Neural cell (in vitro differentiated cells): ENCODE measurements around the gene CYP4Z1. TPM values are rescaled to one million over a fixed set of nuclear protein-coding genes. Genes with fewer than 3 reads are reported as not detected.

ENCODE experiments used
- H2AFZ ChIP-seq: fragments of 200-600, 300-800 bp; sonication (generic), shearing (Covaris generic); 2 replicates; pipeline ENCODE4 v1.6.0; 2014; ENCODE audit warnings: low read depth, mild to moderate bottlenecking, antibody characterized with exemption, low read length, moderate library complexity
- H3F3A ChIP-seq: fragments of 200-600 bp; shearing (Covaris generic); 2 replicates; pipeline ENCODE4 v1.6.1; 2016; ENCODE audit warnings: mild to moderate bottlenecking, moderate library complexity, mixed read lengths, antibody characterized with exemption, low read length; ENCODE audit not compliant: insufficient read depth, poor library complexity, severe bottlenecking
- H3K27ac ChIP-seq: fragments of 200-600, 300-800 bp; sonication (generic), shearing (Covaris generic); 2 replicates; pipeline ENCODE4 v1.5.1; 2014; ENCODE audit warnings: mild to moderate bottlenecking, low read length, moderate library complexity
- H3K27me3 ChIP-seq: fragments of 300-800, 200-600 bp; sonication (generic), shearing (Covaris generic); 2 replicates; pipeline ENCODE4 v1.6.0; 2014; ENCODE audit warnings: mild to moderate bottlenecking, low read depth, low read length, moderate library complexity; ENCODE audit not compliant: insufficient read depth
- H3K36me3 ChIP-seq: fragments of 300-800, 200-600 bp; sonication (generic), shearing (Covaris generic); 2 replicates; pipeline ENCODE4 v1.5.1; 2014; ENCODE audit warnings: mild to moderate bottlenecking, antibody characterized with exemption, low read length, moderate library complexity; ENCODE audit not compliant: insufficient read depth
- H3K4me2 ChIP-seq: fragments of 300-800, 200-600 bp; sonication (generic), shearing (Covaris generic); 2 replicates; pipeline ENCODE4 v1.6.0; 2014; ENCODE audit warnings: mild to moderate bottlenecking, low read length
- H3K4me3 ChIP-seq: fragments of 300-800, 200-600 bp; sonication (generic), shearing (Covaris generic); 2 replicates; pipeline ENCODE4 v1.5.1; 2014; ENCODE audit warnings: mild to moderate bottlenecking, low read length, moderate library complexity
- H3K79me2 ChIP-seq: fragments of 200-600 bp; shearing (Covaris generic); replicated peaks from 2 replicates; pipeline ENCODE4 v1.6.0; 2014; ENCODE audit warnings: mild to moderate bottlenecking, low read length, moderate library complexity; ENCODE audit not compliant: insufficient read depth
- H3K9ac ChIP-seq: fragments of 300-800, 200-600 bp; sonication (generic), shearing (Covaris generic); 2 replicates; pipeline ENCODE4 v1.6.1; 2016; ENCODE audit warnings: mild to moderate bottlenecking, low read length, mixed read lengths
- H3K9me2 ChIP-seq: fragments of 200-600 bp; shearing (Covaris generic); 2 replicates; pipeline ENCODE4 v1.6.1; 2016; ENCODE audit warnings: mild to moderate bottlenecking, low read length, mixed read lengths; ENCODE audit not compliant: insufficient read depth
- H3K9me3 ChIP-seq: fragments of 200-600, 300-800 bp; sonication (generic), shearing (Covaris generic); 2 replicates; pipeline ENCODE4 v1.6.1; 2016; ENCODE audit warnings: mild to moderate bottlenecking, mixed run types, low read length, moderate library complexity, mixed read lengths
- H4K20me1 ChIP-seq: fragments of 200-600 bp; shearing (Covaris generic); 2 replicates; pipeline ENCODE4 v1.6.1; 2016; ENCODE audit warnings: mild to moderate bottlenecking, mixed run types; ENCODE audit not compliant: insufficient read depth
- EP300 ChIP-seq: fragments of 450-650 bp; conservative IDR thresholded peaks from 2 replicates; pipeline ENCODE4 v1.6.1; 2014; ENCODE audit warnings: antibody characterized with exemption, mild to moderate bottlenecking, moderate library complexity; ENCODE audit not compliant: poor library complexity, severe bottlenecking
- EZH2 ChIP-seq: fragments of 200-600, 300-800 bp; shearing (Covaris generic), sonication (generic); IDR thresholded peaks from 2 replicates; pipeline ENCODE4 v1.6.1; 2014; ENCODE audit warnings: antibody characterized with exemption, low read length, borderline replicate concordance, mild to moderate bottlenecking; ENCODE audit not compliant: insufficient read depth, poor library complexity, severe bottlenecking
- MXI1 ChIP-seq: fragments of 450-650 bp; conservative IDR thresholded peaks from 2 replicates; pipeline ENCODE4 v1.6.1; 2014; ENCODE audit warnings: antibody characterized with exemption, mild to moderate bottlenecking; ENCODE audit not compliant: poor library complexity, severe bottlenecking
- POLR2AphosphoS5 ChIP-seq: IDR thresholded peaks from 2 replicates; pipeline ENCODE4 v1.6.1; 2012
- RAD21 ChIP-seq: fragments of 450-650 bp; conservative IDR thresholded peaks from 2 replicates; pipeline ENCODE4 v1.6.1; 2014; ENCODE audit warnings: antibody characterized with exemption, mild to moderate bottlenecking, moderate library complexity
- REST ChIP-seq: IDR thresholded peaks from 2 replicates; pipeline ENCODE4 v1.6.1; 2012; ENCODE audit warnings: borderline replicate concordance
- SMC3 ChIP-seq: fragments of 450-650 bp; conservative IDR thresholded peaks from 2 replicates; pipeline ENCODE4 v1.6.1; 2014; ENCODE audit warnings: antibody characterized with exemption, mild to moderate bottlenecking, moderate library complexity; ENCODE audit not compliant: poor library complexity
- TAF1 ChIP-seq: IDR thresholded peaks from 2 replicates; pipeline ENCODE4 v1.6.1; 2012; ENCODE audit warnings: low read depth
- polyA plus RNA-seq: library from polyadenylated mRNA; depleted of rRNA; stranded (reverse); fragments of >200 nt; gene quantifications from 2 replicates; pipeline ENCODE4 v1.2.3, GENCODE V29; 2014
- TF ChIP-seq, protein P1 (sequence below): fragments of 450-650 bp; IDR thresholded peaks from 2 replicates; pipeline ENCODE4 v1.5.1; 2014; ENCODE audit warnings: antibody characterized with exemption, mild to moderate bottlenecking, moderate library complexity; ENCODE audit not compliant: poor library complexity, severe bottlenecking

The CYP4Z1 gene
- polyA plus RNA-seq, 1 donor from 2014 or later, result 0.51 TPM

- Histone ChIP-seq H4K20me1 (no peaks in the 10 kb centered on the region), H3K4me3 (no peak overlapping the region), H3K79me2 (no peaks in the 10 kb centered on the region), H3K4me2 (no peak overlapping the region), H3K36me3 (no peaks in the 10 kb centered on the region), H3K27ac (no peak overlapping the region), H3K9me3 (no peaks in the 10 kb centered on the region), H2AFZ (no peak overlapping the region), H3F3A (no peaks in the 10 kb centered on the region), H3K27me3 (no peaks in the 10 kb centered on the region), H3K9ac (no peak overlapping the region), H3K9me2 (no peaks in the 10 kb centered on the region)
- TF ChIP-seq, protein P1, sequence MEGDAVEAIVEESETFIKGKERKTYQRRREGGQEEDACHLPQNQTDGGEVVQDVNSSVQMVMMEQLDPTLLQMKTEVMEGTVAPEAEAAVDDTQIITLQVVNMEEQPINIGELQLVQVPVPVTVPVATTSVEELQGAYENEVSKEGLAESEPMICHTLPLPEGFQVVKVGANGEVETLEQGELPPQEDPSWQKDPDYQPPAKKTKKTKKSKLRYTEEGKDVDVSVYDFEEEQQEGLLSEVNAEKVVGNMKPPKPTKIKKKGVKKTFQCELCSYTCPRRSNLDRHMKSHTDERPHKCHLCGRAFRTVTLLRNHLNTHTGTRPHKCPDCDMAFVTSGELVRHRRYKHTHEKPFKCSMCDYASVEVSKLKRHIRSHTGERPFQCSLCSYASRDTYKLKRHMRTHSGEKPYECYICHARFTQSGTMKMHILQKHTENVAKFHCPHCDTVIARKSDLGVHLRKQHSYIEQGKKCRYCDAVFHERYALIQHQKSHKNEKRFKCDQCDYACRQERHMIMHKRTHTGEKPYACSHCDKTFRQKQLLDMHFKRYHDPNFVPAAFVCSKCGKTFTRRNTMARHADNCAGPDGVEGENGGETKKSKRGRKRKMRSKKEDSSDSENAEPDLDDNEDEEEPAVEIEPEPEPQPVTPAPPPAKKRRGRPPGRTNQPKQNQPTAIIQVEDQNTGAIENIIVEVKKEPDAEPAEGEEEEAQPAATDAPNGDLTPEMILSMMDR, result no peak
- TF ChIP-seq POLR2AphosphoS5 (no peak), EP300 (no peak), MXI1 (no peak), REST (no peak), SMC3 (no peak), RAD21 (no peak), TAF1 (no peak), EZH2 (no peak)
Observed at GRCh38 chr1:47164552-47164951, 97.5 kb downstream of the CYP4Z1 start.

Other genes starting within 250 kb of the CYP4Z1 start
- gene CYP4A11, start 125.8 kb upstream of the CYP4Z1 start, polyA plus RNA-seq, result 1.6 TPM in 1 of 2 replicates, not detected in the other
- gene CYP4X1, start 43.6 kb upstream of the CYP4Z1 start, polyA plus RNA-seq, result 20.7 and 22.8 TPM in 2 replicates
- gene CYP4A22, start 70.2 kb downstream of the CYP4Z1 start, polyA plus RNA-seq, result 0.32 TPM in 1 of 2 replicates, not detected in the other
- gene PDZK1IP1, start 122.8 kb downstream of the CYP4Z1 start, polyA plus RNA-seq, result not detected in 2 replicates
- gene TAL1, start 165.0 kb downstream of the CYP4Z1 start, polyA plus RNA-seq, result not detected in 2 replicates
- 0.53 and 1.5 TPM in 2 replicates for gene STIL, start 246.9 kb downstream of the CYP4Z1 start, polyA plus RNA-seq